Measurements from ENCODE around the gene NCOA3. TPM values are rescaled to one million over a fixed set of nuclear protein-coding genes. Genes with fewer than 3 reads are reported as not detected.
"Not testable (repeated sequence)": the region's sequence is repeated elsewhere in the genome, so short reads cannot be mapped to it uniquely, and the experiment has no call there.

Gene NCOA3
- total and polyA plus RNA-seq, 12 donors, result 8.0 to 30.2 (median 21.4) TPM

DNA sequence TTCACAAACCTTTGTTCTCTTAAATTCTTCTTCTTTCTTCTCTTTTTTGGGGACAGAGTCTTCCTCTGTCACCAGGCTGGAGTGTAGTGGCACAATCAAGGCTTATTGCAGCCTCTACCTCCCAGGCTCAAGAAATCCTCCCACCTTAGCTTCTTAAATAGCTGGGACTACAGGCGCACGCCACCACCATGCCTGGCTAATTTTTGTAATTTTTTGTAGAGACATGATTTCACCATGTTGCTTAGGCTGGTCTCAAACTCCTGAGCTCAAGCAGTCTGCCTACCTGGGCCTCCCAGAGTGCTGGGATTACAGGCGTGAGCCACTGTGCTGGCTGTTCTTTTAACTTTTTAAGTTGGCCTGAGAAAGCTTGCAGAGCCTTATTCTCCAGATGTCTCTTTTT is 48.0 kb downstream of the NCOA3 start:
- intact Hi-C loops (cut with DNase I), result loop anchor here in 1 of 10 donors (5.0 kb wide), 1 partner anchor 47 kb away; the partner anchor contains the start of gene NCOA3
- no peak overlapping the region for H3K27ac ChIP-seq

GRCh38 chr20:47551222-47551621 is 49.5 kb downstream of the NCOA3 start:
- intact Hi-C loops (cut with DNase I), result no loop called here
- 52% methylated on average over 5 of the region's 5 CpGs for WGBS, 2 donors

More for the DNA sequence above, 48.0 kb downstream of the NCOA3 start:
- DNase-seq, result no peak
- Histone ChIP-seq H3K4me3 (no peak overlapping the region), H3K36me3 (peaks cover 0 to 4% (median 0%) of the 10 kb centered on the region in 9 donors), H3K27me3 (no peaks in the 10 kb centered on the region), H3K9me3 (no peaks in the 10 kb centered on the region), H3K4me1 (peaks cover 3 to 45% (median 27%) of the 10 kb centered on the region in 9 donors)
- TF ChIP-seq CTCF (IDR thresholded peaks at IDR 0.05), result no peak
- 93 to 97% methylated on average over 3 of the region's 3 CpGs for WGBS, 2 donors
- ATAC-seq, result no peak

GRCh38 chr20:47551841-47552240 is 50.2 kb downstream of the NCOA3 start:
- DNase-seq (no peak), ATAC-seq (no peak)
- intact Hi-C loops (cut with DNase I), result no loop called here
- no peak overlapping the region for H3K27ac ChIP-seq
- no peak for TF ChIP-seq CTCF (IDR thresholded peaks at IDR 0.05)
- H3K4me1 ChIP-seq, result peaks cover 0 to 32% (median 17%) of the 10 kb centered on the region in 9 donors
- H3K36me3 ChIP-seq, result peaks cover 0 to 4% (median 0%) of the 10 kb centered on the region in 9 donors
- no peak overlapping the region for H3K4me3 ChIP-seq
- peaks cover 0 to 2% (median 0%) of the 10 kb centered on the region in 11 donors for H3K9me3 ChIP-seq
- no peaks in the 10 kb centered on the region for H3K27me3 ChIP-seq

More at GRCh38 chr20:47551222-47551621, 49.5 kb downstream of the NCOA3 start:
- Histone ChIP-seq H3K4me1 (peaks cover 3 to 31% (median 16%) of the 10 kb centered on the region in 9 donors), H3K9me3 (peaks cover 0 to 2% (median 0%) of the 10 kb centered on the region in 11 donors), H3K27ac (no peak overlapping the region), H3K36me3 (peaks cover 0 to 4% (median 0%) of the 10 kb centered on the region in 9 donors), H3K4me3 (no peak overlapping the region), H3K27me3 (no peaks in the 10 kb centered on the region)
- ATAC-seq (no peak), DNase-seq (no peak)
- TF ChIP-seq CTCF (IDR thresholded peaks at IDR 0.05), result no peak

DNA sequence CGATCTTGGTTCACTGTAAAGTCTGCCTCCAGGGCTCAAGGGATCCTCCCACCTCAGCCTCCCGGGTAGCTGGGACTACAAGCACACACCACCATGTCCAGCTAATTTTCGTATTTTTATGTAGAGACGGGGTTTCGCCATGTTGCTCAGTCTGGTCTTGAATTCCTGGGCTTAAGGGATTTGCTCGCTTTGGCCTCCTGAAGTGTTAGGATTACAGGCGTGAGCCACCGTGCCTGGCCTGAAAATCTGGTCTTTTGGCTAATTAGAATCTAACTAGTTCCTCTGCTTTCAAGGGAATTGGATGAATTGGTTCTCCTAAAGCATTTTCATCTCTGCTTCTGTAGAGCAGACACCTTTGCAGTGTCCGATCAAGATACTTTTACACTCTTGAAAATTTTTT is 51.3 kb downstream of the NCOA3 start:
- 97 to 98% methylated on average over 9 of the region's 9 CpGs for WGBS, 2 donors

GRCh38 chr20:47553594-47554235 is 52.0 kb downstream of the NCOA3 start:
- DNase-seq; ATAC-seq; H3K9me3 ChIP-seq; intact Hi-C loops (cut with DNase I); H3K36me3 ChIP-seq; H3K27me3 ChIP-seq; H3K4me3 ChIP-seq; H3K27ac ChIP-seq: not testable (repeated sequence)
- 79 to 80% methylated on average over 1 to 4 of the region's 8 CpGs for WGBS, 2 donors
- peaks cover 0 to 49% (median 33%) of the 10 kb centered on the region in 9 donors for H3K4me1 ChIP-seq

More for the DNA sequence above, 51.3 kb downstream of the NCOA3 start:
- H3K4me3 ChIP-seq, result no peak overlapping the region
- H3K9me3 ChIP-seq, result peaks cover 0 to 2% (median 0%) of the 10 kb centered on the region in 11 donors
- peaks cover 0 to 42% (median 26%) of the 10 kb centered on the region in 9 donors for H3K4me1 ChIP-seq
- DNase-seq (no peak), ATAC-seq (no peak)
- intact Hi-C loops (cut with DNase I), result no loop called here
- no peak for TF ChIP-seq CTCF (IDR thresholded peaks at IDR 0.05)
- H3K27ac ChIP-seq, result no peak overlapping the region
- H3K27me3 ChIP-seq, result no peaks in the 10 kb centered on the region
- no peaks in the 10 kb centered on the region for H3K36me3 ChIP-seq

- H3K4me3 ChIP-seq; ATAC-seq; intact Hi-C loops (cut with DNase I); H3K9me3 ChIP-seq; H3K27me3 ChIP-seq; H3K27ac ChIP-seq; DNase-seq; H3K36me3 ChIP-seq: not testable (repeated sequence)
- H3K4me1 ChIP-seq, result peaks cover 0 to 55% (median 39%) of the 10 kb centered on the region in 9 donors
These were observed 52.6 kb downstream of the NCOA3 start for GRCh38 chr20:47554283-47554682.
